A673 (cell line): ENCODE measurements around the gene NUFIP1. TPM values are rescaled to one million over a fixed set of nuclear protein-coding genes. Genes with fewer than 3 reads are reported as not detected.

Source experiments
- BruUV-seq: library from RNA; stranded (reverse); fragments of 400-500 nt; replicated peaks from 2 replicates; lab custom pipeline; 2021; lab: Mats Ljungman, UMichigan
- CTCF ChIA-PET: fragments of 300-600 bp; sonication (Branson Sonifier 250); formaldehyde crosslinking; loops from one replicate; lab custom pipeline; 2022; ENCODE audit warnings: antibody characterized with exemption; lab: Charles Lee
- POLR2A ChIA-PET: fragments of 300-600 bp; sonication (Branson Sonifier 250); formaldehyde crosslinking; loops from one replicate; lab custom pipeline; 2022; ENCODE audit warnings: antibody characterized with exemption; ENCODE audit not compliant: low non-redundant PET; lab: Charles Lee
- DNase-seq: peaks from one replicate; pipeline ENCODE4 v3.0.0-alpha.2; 2015; ENCODE audit warnings: low spot score
- H3K27ac ChIP-seq: fragments of 200-600 bp; sonication (generic); 2 replicates; pipeline ENCODE4 v1.5.1; 2016; ENCODE audit warnings: mixed run types, low read depth, mild to moderate bottlenecking, mixed read lengths, antibody characterized with exemption, low read length; ENCODE audit not compliant: poor library complexity, severe bottlenecking
- H3K27me3 ChIP-seq: fragments of 200-600 bp; sonication (generic); replicated peaks from 2 replicates; pipeline ENCODE4 v1.6.1; 2017; ENCODE audit warnings: mixed run types, low read depth, mild to moderate bottlenecking, mixed read lengths, antibody characterized with exemption, low read length; ENCODE audit not compliant: insufficient read depth, poor library complexity
- H3K36me3 ChIP-seq: fragments of 200-600 bp; sonication (generic); 2 replicates; pipeline ENCODE4 v1.6.1; 2016; ENCODE audit warnings: mixed run types, mild to moderate bottlenecking, mixed read lengths, antibody characterized with exemption, low read length; ENCODE audit not compliant: insufficient read depth, poor library complexity, severe bottlenecking
- H3K4me1 ChIP-seq: fragments of 200-600 bp; sonication (generic); 2 replicates; pipeline ENCODE4 v1.6.1; 2017; ENCODE audit warnings: mixed run types, mild to moderate bottlenecking, mixed read lengths, antibody characterized with exemption, low read length; ENCODE audit not compliant: insufficient read depth, poor library complexity, severe bottlenecking
- H3K4me3 ChIP-seq: fragments of 200-600 bp; sonication (generic); 2 replicates; pipeline ENCODE4 v1.5.1; 2016; ENCODE audit warnings: low read depth, mixed run types, mild to moderate bottlenecking, mixed read lengths, low read length; ENCODE audit not compliant: poor library complexity, severe bottlenecking
- H3K9me3 ChIP-seq: fragments of 200-600 bp; sonication (generic); 2 replicates; pipeline ENCODE4 v1.6.1; 2016; ENCODE audit warnings: mixed run types, low read depth, mild to moderate bottlenecking, mixed read lengths, antibody characterized with exemption, low read length; ENCODE audit not compliant: poor library complexity, severe bottlenecking
- EZH2 ChIP-seq: fragments of 200-600 bp; sonication (generic); IDR thresholded peaks from 2 replicates; pipeline ENCODE4 v1.6.1; 2017; ENCODE audit warnings: borderline replicate concordance, low read depth, mild to moderate bottlenecking, mixed read lengths, antibody characterized with exemption, low read length; ENCODE audit not compliant: poor library complexity, severe bottlenecking
- intact Hi-C: fragments of 100-400 bp; cut with micrococcal nuclease; formaldehyde crosslinking; loops from one replicate; pipeline ENCODE4 v1.10.0; 2022; ENCODE audit not compliant: unreplicated experiment
- total RNA-seq: library from RNA; stranded (reverse); gene quantifications from 2 replicates; pipeline ENCODE4 v1.2.3, GENCODE V29; 2021
- TF ChIP-seq, protein P1 (sequence below): fragments of 300-800, 200-600 bp; sonication (generic); conservative IDR thresholded peaks from 2 replicates; pipeline ENCODE4 v1.5.1; 2017; ENCODE audit warnings: low read depth, mild to moderate bottlenecking, antibody characterized with exemption, low read length, moderate library complexity, mixed read lengths

The NUFIP1 gene
- total RNA-seq, 1 experiment from 2014 or later = 13.4 TPM

DNA sequence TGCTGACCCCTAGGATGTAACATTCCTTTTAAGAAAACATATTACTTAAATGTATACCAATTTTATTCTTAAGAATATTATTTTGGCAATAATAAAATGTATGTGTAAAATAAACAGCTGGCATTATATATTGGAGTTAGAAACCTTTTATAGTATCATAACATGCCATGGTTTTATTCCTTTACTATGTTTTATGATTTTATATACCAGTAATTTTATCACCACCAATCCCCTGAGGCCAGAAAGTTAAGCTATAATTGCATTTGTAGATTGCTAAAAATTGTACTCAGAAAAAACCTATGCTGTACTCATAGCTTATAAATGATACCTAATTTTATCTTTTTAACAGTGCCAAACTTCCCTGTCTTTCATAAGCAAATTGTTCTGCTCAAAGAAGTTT, 18.0 kb upstream of the NUFIP1 start:
- CTCF ChIA-PET = no interaction called here
- Histone ChIP-seq H3K27ac (no peak overlapping the region), H3K27me3 (no peaks in the 10 kb centered on the region), H3K36me3 (peaks cover 26% of the 10 kb centered on the region), H3K4me3 (no peak overlapping the region), H3K4me1 (no peaks in the 10 kb centered on the region), H3K9me3 (no peaks in the 10 kb centered on the region)
- POLR2A ChIA-PET = no interaction called here
- no TSS peak for BruUV-seq
- TF ChIP-seq, protein P1, sequence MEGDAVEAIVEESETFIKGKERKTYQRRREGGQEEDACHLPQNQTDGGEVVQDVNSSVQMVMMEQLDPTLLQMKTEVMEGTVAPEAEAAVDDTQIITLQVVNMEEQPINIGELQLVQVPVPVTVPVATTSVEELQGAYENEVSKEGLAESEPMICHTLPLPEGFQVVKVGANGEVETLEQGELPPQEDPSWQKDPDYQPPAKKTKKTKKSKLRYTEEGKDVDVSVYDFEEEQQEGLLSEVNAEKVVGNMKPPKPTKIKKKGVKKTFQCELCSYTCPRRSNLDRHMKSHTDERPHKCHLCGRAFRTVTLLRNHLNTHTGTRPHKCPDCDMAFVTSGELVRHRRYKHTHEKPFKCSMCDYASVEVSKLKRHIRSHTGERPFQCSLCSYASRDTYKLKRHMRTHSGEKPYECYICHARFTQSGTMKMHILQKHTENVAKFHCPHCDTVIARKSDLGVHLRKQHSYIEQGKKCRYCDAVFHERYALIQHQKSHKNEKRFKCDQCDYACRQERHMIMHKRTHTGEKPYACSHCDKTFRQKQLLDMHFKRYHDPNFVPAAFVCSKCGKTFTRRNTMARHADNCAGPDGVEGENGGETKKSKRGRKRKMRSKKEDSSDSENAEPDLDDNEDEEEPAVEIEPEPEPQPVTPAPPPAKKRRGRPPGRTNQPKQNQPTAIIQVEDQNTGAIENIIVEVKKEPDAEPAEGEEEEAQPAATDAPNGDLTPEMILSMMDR = no peak
- no peak for TF ChIP-seq EZH2
- no peak for DNase-seq
- intact Hi-C loops = no loop called here

DNA sequence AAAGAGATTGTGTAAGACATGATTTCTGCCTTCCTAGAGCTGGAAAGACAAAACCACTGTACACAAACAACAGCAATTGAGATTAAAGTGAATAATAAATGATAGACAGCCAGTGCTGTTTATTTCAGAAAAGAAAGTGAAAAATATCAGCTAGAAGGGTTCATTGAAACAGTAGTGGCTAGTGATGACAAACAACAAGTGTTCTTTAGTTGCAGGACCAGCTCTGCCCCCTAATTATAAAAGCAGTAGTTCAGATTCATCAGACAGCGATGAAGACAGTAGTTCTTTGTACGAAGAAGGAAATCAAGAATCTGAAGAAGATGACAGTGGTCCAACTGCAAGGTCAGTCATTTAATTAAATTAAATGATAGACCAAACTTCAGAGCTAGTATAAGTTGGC, 14.8 kb upstream of the NUFIP1 start:
- Histone ChIP-seq H3K36me3 (peaks cover 20% of the 10 kb centered on the region), H3K27me3 (no peaks in the 10 kb centered on the region), H3K4me3 (no peak overlapping the region), H3K27ac (no peak overlapping the region), H3K4me1 (no peaks in the 10 kb centered on the region), H3K9me3 (no peaks in the 10 kb centered on the region)
- TF ChIP-seq, protein P1 = no peak
- no peak for TF ChIP-seq EZH2
- POLR2A ChIA-PET = no interaction called here
- DNase-seq = no peak
- CTCF ChIA-PET = no interaction called here
- BruUV-seq = no TSS peak
- intact Hi-C loops = no loop called here

DNA sequence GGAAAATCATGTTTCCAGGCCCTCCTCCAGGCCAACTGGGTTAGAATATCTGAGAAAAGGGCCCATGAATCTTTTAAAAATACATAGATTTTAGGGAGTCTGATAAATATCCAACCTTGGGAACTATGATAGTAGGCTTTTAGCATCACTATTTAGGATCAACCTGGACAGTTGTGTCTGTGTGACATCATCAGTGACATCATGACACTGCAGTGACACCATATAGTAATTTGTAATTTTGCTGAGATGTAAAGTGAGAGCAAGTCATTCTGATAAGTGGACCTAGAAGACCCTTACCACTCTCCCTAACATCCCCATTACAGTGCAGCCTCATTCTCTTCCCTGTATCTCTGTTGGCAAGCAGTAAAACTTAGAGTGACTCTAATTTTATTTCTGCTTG, 14.1 kb upstream of the NUFIP1 start:
- H3K9me3 ChIP-seq = no peaks in the 10 kb centered on the region
- H3K27ac ChIP-seq = no peak overlapping the region
- ChIA-PET CTCF (no interaction called here), POLR2A (no interaction called here)
- no peaks in the 10 kb centered on the region for H3K4me1 ChIP-seq
- no TSS peak for BruUV-seq
- TF ChIP-seq, protein P1 = no peak
- TF ChIP-seq EZH2 = no peak
- no peak for DNase-seq
- no peaks in the 10 kb centered on the region for H3K27me3 ChIP-seq
- intact Hi-C loops = no loop called here
- H3K36me3 ChIP-seq = peaks cover 14% of the 10 kb centered on the region
- H3K4me3 ChIP-seq = no peak overlapping the region
